ENCODE measurements around the gene MEPCE. TPM values are rescaled to one million over a fixed set of nuclear protein-coding genes. Genes with fewer than 3 reads are reported as not detected.

MEPCE gene
- total RNA-seq, 1 experiment from 2014 or later = 43.3 TPM

DNA sequence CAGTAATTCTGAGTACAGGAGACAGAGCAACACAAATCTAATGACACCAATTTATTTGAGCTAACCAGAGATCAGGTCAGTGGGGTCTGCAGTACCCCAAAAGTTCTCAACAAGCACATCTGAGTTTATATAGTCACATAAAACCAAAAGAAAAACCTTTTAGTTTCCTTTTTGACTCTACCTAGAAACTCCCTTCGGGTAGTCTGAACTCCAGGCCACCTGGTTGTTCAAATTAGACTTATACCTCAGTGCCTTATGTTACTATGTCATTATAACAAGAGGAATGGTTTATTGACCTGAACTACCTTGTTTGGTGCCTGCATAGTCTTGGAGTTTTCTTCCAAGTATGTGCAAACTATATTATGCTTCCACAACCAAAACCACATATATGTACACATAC is 15.7 kb upstream of the MEPCE start:
- Mint-ChIP-seq H3K4me1 (ENCODE audit: low read depth, unreplicated experiment) (no peaks in the 10 kb centered on the region), H3K27me3 (ENCODE audit: insufficient read depth, unreplicated experiment) (peaks cover 5% of the 10 kb centered on the region), H3K36me3 (ENCODE audit: insufficient read depth, unreplicated experiment) (no peaks in the 10 kb centered on the region), H3K27ac (ENCODE audit: unreplicated experiment) (no peak overlapping the region), H3K9me3 (ENCODE audit: unreplicated experiment) (no peaks in the 10 kb centered on the region), H3K4me3 (ENCODE audit: unreplicated experiment) (no peak overlapping the region)
- ChIA-PET POLR2A (no interaction called here), CTCF (no interaction called here)
- H3K4me3 ChIP-seq (ENCODE audit: low read depth, low read length) = no peak overlapping the region
- intact Hi-C loops (cut with micrococcal nuclease; ENCODE audit: unreplicated experiment) = no loop called here
- no peak for DNase-seq
- no TSS peak for BruUV-seq (replicated peaks)
- TF ChIP-seq, protein P1, sequence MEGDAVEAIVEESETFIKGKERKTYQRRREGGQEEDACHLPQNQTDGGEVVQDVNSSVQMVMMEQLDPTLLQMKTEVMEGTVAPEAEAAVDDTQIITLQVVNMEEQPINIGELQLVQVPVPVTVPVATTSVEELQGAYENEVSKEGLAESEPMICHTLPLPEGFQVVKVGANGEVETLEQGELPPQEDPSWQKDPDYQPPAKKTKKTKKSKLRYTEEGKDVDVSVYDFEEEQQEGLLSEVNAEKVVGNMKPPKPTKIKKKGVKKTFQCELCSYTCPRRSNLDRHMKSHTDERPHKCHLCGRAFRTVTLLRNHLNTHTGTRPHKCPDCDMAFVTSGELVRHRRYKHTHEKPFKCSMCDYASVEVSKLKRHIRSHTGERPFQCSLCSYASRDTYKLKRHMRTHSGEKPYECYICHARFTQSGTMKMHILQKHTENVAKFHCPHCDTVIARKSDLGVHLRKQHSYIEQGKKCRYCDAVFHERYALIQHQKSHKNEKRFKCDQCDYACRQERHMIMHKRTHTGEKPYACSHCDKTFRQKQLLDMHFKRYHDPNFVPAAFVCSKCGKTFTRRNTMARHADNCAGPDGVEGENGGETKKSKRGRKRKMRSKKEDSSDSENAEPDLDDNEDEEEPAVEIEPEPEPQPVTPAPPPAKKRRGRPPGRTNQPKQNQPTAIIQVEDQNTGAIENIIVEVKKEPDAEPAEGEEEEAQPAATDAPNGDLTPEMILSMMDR (IDR thresholded peaks at IDR 0.05; ENCODE audit: insufficient read depth in 1 of 2, low read depth in 1 of 2, low read length in 1 of 2, severe bottlenecking in 1 of 2, unreplicated experiment in 1 of 2) = no peak
- no peaks in the 10 kb centered on the region for H3K36me3 ChIP-seq (ENCODE audit: control insufficient read depth, insufficient read depth, low read length)
- H3K9me3 ChIP-seq = no peaks in the 10 kb centered on the region
- H3K27me3 ChIP-seq (replicated peaks; ENCODE audit: control insufficient read depth, insufficient read depth, low read length) = 0 out of 2 replicates have a peak, but pooled peaks cover 1% of the 10 kb centered on the region
- no peaks in the 10 kb centered on the region for H3K4me1 ChIP-seq

DNA sequence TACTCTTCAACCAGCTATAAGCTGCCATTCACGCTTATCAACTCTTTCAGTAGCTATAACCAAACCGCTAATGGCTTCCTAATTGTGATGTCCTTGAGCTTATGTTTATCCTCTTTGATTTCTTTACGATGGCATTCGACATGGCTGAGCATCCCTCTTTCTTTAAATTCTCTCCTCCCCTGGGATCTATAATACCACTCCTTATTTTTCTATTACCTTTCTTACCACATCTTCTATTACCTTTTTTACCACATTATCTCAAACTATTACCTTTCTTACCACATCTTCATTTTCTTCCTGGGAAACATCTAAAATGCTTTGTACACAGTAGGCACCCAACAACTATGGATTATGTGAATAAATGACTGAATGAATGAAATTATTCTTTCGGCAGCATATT is 14.2 kb upstream of the MEPCE start:
- Histone ChIP-seq H3K27me3 (replicated peaks; ENCODE audit: control insufficient read depth, insufficient read depth, low read length) (no peaks in the 10 kb centered on the region), H3K9me3 (no peaks in the 10 kb centered on the region), H3K36me3 (ENCODE audit: control insufficient read depth, insufficient read depth, low read length) (no peaks in the 10 kb centered on the region), H3K4me3 (ENCODE audit: low read depth, low read length) (no peak overlapping the region), H3K4me1 (no peaks in the 10 kb centered on the region)
- Mint-ChIP-seq H3K27me3 (ENCODE audit: insufficient read depth, unreplicated experiment) (peaks cover 5% of the 10 kb centered on the region), H3K9me3 (ENCODE audit: unreplicated experiment) (no peaks in the 10 kb centered on the region), H3K27ac (ENCODE audit: unreplicated experiment) (no peak overlapping the region), H3K4me1 (ENCODE audit: low read depth, unreplicated experiment) (no peaks in the 10 kb centered on the region), H3K36me3 (ENCODE audit: insufficient read depth, unreplicated experiment) (no peaks in the 10 kb centered on the region), H3K4me3 (ENCODE audit: unreplicated experiment) (no peak overlapping the region)
- intact Hi-C loops (cut with micrococcal nuclease; ENCODE audit: unreplicated experiment) = no loop called here
- no TSS peak for BruUV-seq (replicated peaks)
- ChIA-PET POLR2A (no interaction called here), CTCF (no interaction called here)
- no peak for DNase-seq
- TF ChIP-seq, protein P1 (IDR thresholded peaks at IDR 0.05; ENCODE audit: insufficient read depth in 1 of 2, low read depth in 1 of 2, low read length in 1 of 2, severe bottlenecking in 1 of 2, unreplicated experiment in 1 of 2) = no peak

DNA sequence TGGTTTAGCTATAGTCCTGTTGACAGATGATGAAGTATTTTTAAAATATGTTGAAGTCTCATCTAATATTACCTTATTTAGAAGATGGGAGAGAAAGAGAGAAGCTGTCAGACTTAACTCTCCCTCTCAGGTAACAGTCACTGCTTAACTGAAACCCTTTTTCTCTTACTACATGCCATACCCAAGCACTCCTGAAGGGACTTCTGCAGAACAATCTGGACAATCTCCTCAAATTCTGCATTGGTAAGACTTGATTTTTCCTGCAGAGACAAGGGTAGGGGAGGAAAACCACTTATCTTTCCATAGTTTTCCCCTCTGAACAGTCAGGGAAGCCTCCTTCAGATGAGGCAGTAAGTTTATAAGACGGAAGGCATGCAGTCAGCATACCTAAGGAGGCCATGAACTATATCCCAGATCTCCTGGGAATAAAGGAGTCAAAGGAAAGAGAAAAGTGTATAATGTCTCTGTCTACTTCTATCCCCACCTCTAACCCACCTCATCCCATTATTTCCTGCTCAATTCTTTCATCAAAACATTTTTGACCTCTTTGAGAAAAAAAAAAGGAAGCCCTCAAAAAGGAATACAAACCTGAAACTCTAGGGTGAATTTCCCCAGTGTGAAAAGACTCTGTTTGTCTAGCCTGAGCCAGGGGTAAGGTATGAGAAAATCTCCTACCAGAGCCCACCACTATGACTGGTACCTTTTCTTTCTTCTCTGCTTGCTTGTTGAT is 10.5 kb upstream of the MEPCE start:
- Mint-ChIP-seq H3K4me3 (ENCODE audit: unreplicated experiment) (no peak overlapping the region), H3K4me1 (ENCODE audit: low read depth, unreplicated experiment) (no peaks in the 10 kb centered on the region), H3K9me3 (ENCODE audit: unreplicated experiment) (no peaks in the 10 kb centered on the region), H3K36me3 (ENCODE audit: insufficient read depth, unreplicated experiment) (no peaks in the 10 kb centered on the region), H3K27me3 (ENCODE audit: insufficient read depth, unreplicated experiment) (no peaks in the 10 kb centered on the region), H3K27ac (ENCODE audit: unreplicated experiment) (no peak overlapping the region)
- POLR2A ChIA-PET = interaction anchor here (0.5 kb wide), 1 partner anchor 10 kb away, joined by 3 read pairs; the partner anchor contains the start of gene ZCWPW1
- Histone ChIP-seq H3K27me3 (replicated peaks; ENCODE audit: control insufficient read depth, insufficient read depth, low read length) (no peaks in the 10 kb centered on the region), H3K36me3 (ENCODE audit: control insufficient read depth, insufficient read depth, low read length) (no peaks in the 10 kb centered on the region), H3K4me1 (no peaks in the 10 kb centered on the region), H3K9me3 (no peaks in the 10 kb centered on the region), H3K4me3 (ENCODE audit: low read depth, low read length) (no peak overlapping the region)
- no TSS peak for BruUV-seq (replicated peaks)
- CTCF ChIA-PET = no interaction called here
- intact Hi-C loops (cut with micrococcal nuclease; ENCODE audit: unreplicated experiment) = no loop called here
- DNase-seq = no peak
- TF ChIP-seq, protein P1 (IDR thresholded peaks at IDR 0.05; ENCODE audit: insufficient read depth in 1 of 2, low read depth in 1 of 2, low read length in 1 of 2, severe bottlenecking in 1 of 2, unreplicated experiment in 1 of 2) = no peak

Measured in Caco-2 (cell line).